Tibial nerve (tissue), 4 donors: ENCODE results near the gene SEMA5A. TPM values are rescaled to one million over a fixed set of nuclear protein-coding genes. Genes with fewer than 3 reads are reported as not detected.

Experiments
- DNase-seq, 2 donors: peaks; one replicate each; pipeline ENCODE4 v3.0.0-alpha.2; 2019; ENCODE audit warnings: low spot score in 2 of 2
- H3K27ac ChIP-seq, 4 donors: fragments of 200-600 bp; sonication (generic) in 3 of 4; one replicate each; pipeline ENCODE4 v1.5.1; 2017 to 2019; ENCODE audit warnings: mild to moderate bottlenecking in 1 of 4
- H3K27me3 ChIP-seq, 2 donors: fragments of 200-600 bp; sonication (generic) in 1 of 2; one replicate each; pipeline versions ENCODE4 v1.5.1 to v1.6.0; 2017 to 2019
- H3K36me3 ChIP-seq, 3 donors: fragments of 200-600 bp; sonication (generic); one replicate each; pipeline ENCODE4 v1.5.1; 2018 to 2019
- H3K4me1 ChIP-seq, 4 donors: fragments of 200-600 bp; sonication (generic) in 3 of 4; one replicate each; pipeline ENCODE4 v1.5.1; 2017 to 2019
- H3K4me3 ChIP-seq, 4 donors: fragments of 200-600 bp; sonication (generic) in 3 of 4; one replicate each; pipeline ENCODE4 v1.5.1; 2017 to 2019; ENCODE audit warnings: mild to moderate bottlenecking in 1 of 4, moderate library complexity in 1 of 4
- H3K9me3 ChIP-seq, 4 donors: fragments of 200-600 bp; sonication (generic) in 3 of 4; one replicate each; pipeline ENCODE4 v1.5.1; 2017 to 2019
- CTCF ChIP-seq, 5 experiments: fragments of 200-600 bp in 3 of 5; fragments of 450-650 bp in 2 of 5; sonication (generic) in 3 of 5; IDR thresholded peaks; one replicate each; pipeline ENCODE4 v1.5.1; 2016 to 2019; ENCODE audit warnings: antibody characterized with exemption in 5 of 5, mild to moderate bottlenecking in 3 of 5, moderate library complexity in 2 of 5
- EP300 ChIP-seq, 2 donors: sonication (generic); formaldehyde crosslinking; IDR thresholded peaks; one replicate each; pipeline ENCODE4 v1.6.1; 2017; ENCODE audit warnings: antibody characterized with exemption in 2 of 2, mild to moderate bottlenecking in 1 of 2
- POLR2A ChIP-seq, 2 donors: fragments of 450-650 bp; IDR thresholded peaks; one replicate each; pipeline ENCODE4 v1.6.1; 2017; ENCODE audit warnings: antibody characterized with exemption in 2 of 2, mild to moderate bottlenecking in 2 of 2, moderate library complexity in 2 of 2
- WGBS, 2 donors: methylation state at CpG; one replicate each; pipeline ENCODE4 v1.1.5; 2018; 5-methylcytosine and 5-hydroxymethylcytosine counted together
- total RNA-seq, 4 donors: library from RNA; depleted of rRNA; stranded (reverse); fragments of >200 nt; gene quantifications; one replicate each; pipeline ENCODE4 v1.1.0, GENCODE V29; 2016

The SEMA5A gene
- total RNA-seq, 4 donors from 2014 or later: 36.3 to 58.4 (median 52.6) TPM

- Histone ChIP-seq H3K4me3 (no peak overlapping the region), H3K36me3 (peaks cover 0 to 33% (median 0%) of the 10 kb centered on the region in 3 donors), H3K4me1 (no peaks in the 10 kb centered on the region), H3K9me3 (no peaks in the 10 kb centered on the region), H3K27me3 (no peaks in the 10 kb centered on the region), H3K27ac (no peak overlapping the region)
- no peak for DNase-seq
- TF ChIP-seq CTCF (IDR thresholded peaks at IDR 0.05): no peak
- TF ChIP-seq EP300 (IDR thresholded peaks at IDR 0.05): no peak
- no peak for TF ChIP-seq POLR2A (IDR thresholded peaks at IDR 0.05)
- WGBS, 2 donors: 82 to 86% methylated on average over 2 of the region's 2 CpGs
These were observed 478.7 kb downstream of the SEMA5A start for GRCh38 chr5:9067154-9067553.

- H3K36me3 ChIP-seq: peaks cover 0 to 41% (median 0%) of the 10 kb centered on the region in 3 donors
- H3K9me3 ChIP-seq: no peaks in the 10 kb centered on the region
- H3K27me3 ChIP-seq: no peaks in the 10 kb centered on the region
- TF ChIP-seq POLR2A (IDR thresholded peaks at IDR 0.05) (no peak), EP300 (IDR thresholded peaks at IDR 0.05) (no peak), CTCF (IDR thresholded peaks at IDR 0.05) (no peak)
- 88 to 89% methylated on average over 17 of the region's 17 CpGs for WGBS, 2 donors
- no peaks in the 10 kb centered on the region for H3K4me1 ChIP-seq
- DNase-seq: no peak
- H3K27ac ChIP-seq: no peak overlapping the region
- no peak overlapping the region for H3K4me3 ChIP-seq
These were observed 479.5 kb downstream of the SEMA5A start for GRCh38 chr5:9066349-9066748.

GRCh38 chr5:9063615-9064245 is 482.1 kb downstream of the SEMA5A start:
- no peaks in the 10 kb centered on the region for H3K4me1 ChIP-seq
- H3K27ac ChIP-seq: no peak overlapping the region
- no peak for DNase-seq
- WGBS, 2 donors: 69 to 77% methylated on average over 3 of the region's 3 CpGs
- peaks cover 0 to 43% (median 0%) of the 10 kb centered on the region in 3 donors for H3K36me3 ChIP-seq
- no peak overlapping the region for H3K4me3 ChIP-seq
- no peaks in the 10 kb centered on the region for H3K9me3 ChIP-seq
- no peak for TF ChIP-seq POLR2A (IDR thresholded peaks at IDR 0.05)
- TF ChIP-seq CTCF (IDR thresholded peaks at IDR 0.05): no peak
- TF ChIP-seq EP300 (IDR thresholded peaks at IDR 0.05): no peak
- H3K27me3 ChIP-seq: no peaks in the 10 kb centered on the region

GRCh38 chr5:9062873-9063272 is 483.0 kb downstream of the SEMA5A start:
- Histone ChIP-seq H3K36me3 (peaks cover 0 to 43% (median 0%) of the 10 kb centered on the region in 3 donors), H3K4me3 (no peak overlapping the region), H3K4me1 (no peaks in the 10 kb centered on the region), H3K27ac (no peak overlapping the region), H3K27me3 (no peaks in the 10 kb centered on the region), H3K9me3 (no peaks in the 10 kb centered on the region)
- no peak for TF ChIP-seq EP300 (IDR thresholded peaks at IDR 0.05)
- WGBS, 2 donors: 93 to 95% methylated on average over 11 of the region's 11 CpGs
- no peak for DNase-seq

- Histone ChIP-seq H3K4me1 (peaks cover 0 to 9% (median 3%) of the 10 kb centered on the region in 4 donors), H3K27me3 (no peaks in the 10 kb centered on the region), H3K9me3 (no peaks in the 10 kb centered on the region), H3K4me3 (no peak overlapping the region), H3K27ac (peak overlapping the region in 1 of 4 donors; percentile 8), H3K36me3 (peaks cover 0 to 28% (median 0%) of the 10 kb centered on the region in 3 donors)
- WGBS, 2 donors: 30 to 37% methylated on average over 5 of the region's 5 CpGs
- DNase-seq: no peak
- peak in 1 of 2 donors; percentile 19 for TF ChIP-seq EP300 (IDR thresholded peaks at IDR 0.05)
- no peak for TF ChIP-seq CTCF (IDR thresholded peaks at IDR 0.05)
These were observed 485.8 kb downstream of the SEMA5A start for GRCh38 chr5:9059920-9060691.
